Myocyte (in vitro differentiated cells): ENCODE results near the gene RETSAT. TPM values are rescaled to one million over a fixed set of nuclear protein-coding genes. Genes with fewer than 3 reads are reported as not detected.

ENCODE experiments used
- DNase-seq: peaks from one replicate; pipeline ENCODE4 v3.0.0-alpha.2; 2012; ENCODE audit warnings: low read depth
- total RNA-seq: library from RNA; depleted of rRNA; stranded (reverse); fragments of >200 nt; gene quantifications from 2 replicates; pipeline ENCODE4 v1.2.3, GENCODE V29; 2014

The RETSAT gene
- total RNA-seq, 1 donor from 2014 or later, result 39.9 TPM

- peak; percentile 76 for DNase-seq
Observed at GRCh38 chr2:85309699-85310321, 44.5 kb downstream of the RETSAT start.

- DNase-seq, result peak; percentile 98
Observed at GRCh38 chr2:85308896-85309555, 45.3 kb downstream of the RETSAT start.

GRCh38 chr2:85308201-85308600, 46.1 kb downstream of the RETSAT start:
- no peak for DNase-seq

- DNase-seq, result no peak
Observed at GRCh38 chr2:85307527-85307897, 46.8 kb downstream of the RETSAT start.

- DNase-seq, result no peak
Observed at GRCh38 chr2:85303780-85304531, 50.4 kb downstream of the RETSAT start.

GRCh38 chr2:85302121-85302520, 52.2 kb downstream of the RETSAT start:
- no peak for DNase-seq

Other genes starting within 250 kb of the RETSAT start
- gene TCF7L1, start 221.1 kb downstream of the RETSAT start, total RNA-seq, result 0.53 and 0.78 TPM in 2 replicates
- 78.3 and 88.1 TPM in 2 replicates for gene TGOLN2, start 26.5 kb downstream of the RETSAT start, total RNA-seq
- gene ELMOD3, start 241 bp upstream of the RETSAT start, total RNA-seq, result 19.4 and 28.6 TPM in 2 replicates
- 53.7 and 59.0 TPM in 2 replicates for gene CAPG, start 55.8 kb upstream of the RETSAT start, total RNA-seq
- 4.9 and 5.3 TPM in 2 replicates for gene SH2D6, start 64.2 kb upstream of the RETSAT start, total RNA-seq
- 211 and 302 TPM in 2 replicates for gene MAT2A, start 184.6 kb upstream of the RETSAT start, total RNA-seq
- 78.1 and 129 TPM in 2 replicates for gene GGCX, start 207.0 kb upstream of the RETSAT start, total RNA-seq
- 9.5 and 9.8 TPM in 2 replicates for gene VAMP8, start 223.1 kb upstream of the RETSAT start, total RNA-seq
- 127 and 153 TPM in 2 replicates for gene VAMP5, start 229.9 kb upstream of the RETSAT start, total RNA-seq
- gene RNF181, start 241.2 kb upstream of the RETSAT start, total RNA-seq, result 174 and 313 TPM in 2 replicates
- gene TMEM150A, start 248.2 kb upstream of the RETSAT start, total RNA-seq, result 22.7 and 24.9 TPM in 2 replicates